GM23248 (cell line): ENCODE results near the gene SLC13A3.

ENCODE experiments used
- EZH2 ChIP-seq: fragments of 200-600 bp; sonication (generic); IDR thresholded peaks from 2 replicates; pipeline ENCODE4 v1.6.1; 2018; ENCODE audit warnings: antibody characterized with exemption, mild to moderate bottlenecking; ENCODE audit not compliant: insufficient read depth, poor library complexity, severe bottlenecking
- EZH2phosphoT487 ChIP-seq: fragments of 200-600 bp; sonication (generic); IDR thresholded peaks from 2 replicates; pipeline ENCODE4 v1.6.1; 2018; ENCODE audit warnings: antibody characterized with exemption, moderate library complexity, mild to moderate bottlenecking, low read depth; ENCODE audit not compliant: insufficient read depth

- TF ChIP-seq EZH2phosphoT487, result no peak
- TF ChIP-seq EZH2, result no peak
Measured at GRCh38 chr20:46609043-46609442, 42.2 kb downstream of the SLC13A3 start.
